GM04504 (cell line): Measurements from ENCODE around the gene FER.
"Not testable (repeated sequence)": the region's sequence is repeated elsewhere in the genome, so short reads cannot be mapped to it uniquely, and the experiment has no call there.

Experiments
- DNase-seq: peaks from one replicate; pipeline ENCODE4 v3.0.0-alpha.2; 2012; ENCODE audit warnings: low read depth

FER gene

GRCh38 chr5:109038209-109038840 is 290.6 kb downstream of the FER start:
- DNase-seq = no peak

- DNase-seq = no peak
Observed at GRCh38 chr5:109041317-109041716, 293.6 kb downstream of the FER start.

- no peak for DNase-seq
Observed at GRCh38 chr5:109045710-109046109, 298.0 kb downstream of the FER start.

- DNase-seq = no peak
Observed at GRCh38 chr5:109049565-109049964, 301.9 kb downstream of the FER start.

GRCh38 chr5:109050321-109050720 is 302.6 kb downstream of the FER start:
- DNase-seq = not testable (repeated sequence)

GRCh38 chr5:109052216-109052615 is 304.5 kb downstream of the FER start:
- DNase-seq = not testable (repeated sequence)

- peak; percentile 73 for DNase-seq
Observed at GRCh38 chr5:109053995-109054417, 306.3 kb downstream of the FER start.

GRCh38 chr5:109060378-109061025 is 312.8 kb downstream of the FER start:
- no peak for DNase-seq

GRCh38 chr5:109062664-109063063 is 315.0 kb downstream of the FER start:
- peak; percentile 33 for DNase-seq

- peak; percentile 50 for DNase-seq
Observed at GRCh38 chr5:109063223-109063622, 315.5 kb downstream of the FER start.

- no peak for DNase-seq
Observed at GRCh38 chr5:109076741-109077140, 329.0 kb downstream of the FER start.

- no peak for DNase-seq
Observed at GRCh38 chr5:109078448-109078847, 330.8 kb downstream of the FER start.

- DNase-seq = no peak
Observed at GRCh38 chr5:109080481-109080880, 332.8 kb downstream of the FER start.

GRCh38 chr5:109080896-109081295 is 333.2 kb downstream of the FER start:
- DNase-seq = no peak

GRCh38 chr5:109083937-109084336 is 336.2 kb downstream of the FER start:
- no peak for DNase-seq

GRCh38 chr5:109089191-109089590 is 341.5 kb downstream of the FER start:
- DNase-seq = no peak

- DNase-seq = no peak
Observed at GRCh38 chr5:109099081-109099480, 351.4 kb downstream of the FER start.

GRCh38 chr5:109100971-109101370 is 353.3 kb downstream of the FER start:
- DNase-seq = no peak

GRCh38 chr5:109102096-109102690 is 354.5 kb downstream of the FER start:
- peak; percentile 8 for DNase-seq

GRCh38 chr5:109105631-109106267 is 358.1 kb downstream of the FER start:
- DNase-seq = peak; percentile 86

- DNase-seq = no peak
Observed at GRCh38 chr5:109111680-109112079, 364.0 kb downstream of the FER start.

GRCh38 chr5:109113608-109114007 is 365.9 kb downstream of the FER start:
- no peak for DNase-seq

- DNase-seq = no peak
Observed at GRCh38 chr5:109121225-109121624, 373.5 kb downstream of the FER start.
